KMS-11 (cell line): ENCODE measurements around the gene FAM163B.

ENCODE experiments used
- H2AFZ ChIP-seq: fragments of 200-600 bp; sonication (generic); 2 replicates; pipeline ENCODE4 v1.6.1; 2016; ENCODE audit warnings: antibody characterized with exemption, mixed run types, low read depth
- H3K27ac ChIP-seq: fragments of 200-600 bp; sonication (generic); 2 replicates; pipeline ENCODE4 v1.6.1; 2016; ENCODE audit warnings: mild to moderate bottlenecking, mixed run types
- H3K27me3 ChIP-seq: fragments of 200-600 bp; sonication (generic); 2 replicates; pipeline ENCODE4 v1.6.1; 2017; ENCODE audit warnings: mild to moderate bottlenecking, low read depth, mixed run types, moderate library complexity; ENCODE audit not compliant: insufficient read depth
- H3K36me3 ChIP-seq: fragments of 200-600 bp; sonication (generic); 2 replicates; pipeline ENCODE4 v1.6.1; 2017; ENCODE audit warnings: mild to moderate bottlenecking, mixed run types; ENCODE audit not compliant: insufficient read depth
- H3K4me1 ChIP-seq: fragments of 200-600 bp; sonication (generic); 2 replicates; pipeline ENCODE4 v1.6.1; 2016; ENCODE audit warnings: mild to moderate bottlenecking, low read depth, mixed run types; ENCODE audit not compliant: poor library complexity, severe bottlenecking
- H3K4me2 ChIP-seq: fragments of 200-600 bp; sonication (generic); 2 replicates; pipeline ENCODE4 v1.7.0; 2016; ENCODE audit warnings: mild to moderate bottlenecking, mixed run types
- H3K4me3 ChIP-seq: fragments of 200-600 bp; sonication (generic); IDR thresholded peaks from 2 replicates; pipeline ENCODE4 v1.6.1; 2017; ENCODE audit warnings: low read depth, low read length, mixed read lengths; ENCODE audit not compliant: insufficient read depth
- H3K79me2 ChIP-seq: fragments of 200-600 bp; sonication (generic); 2 replicates; pipeline ENCODE4 v1.6.1; 2016; ENCODE audit warnings: low read depth, mixed run types; ENCODE audit not compliant: insufficient read depth
- H3K9ac ChIP-seq: fragments of 200-600 bp; sonication (generic); 2 replicates; pipeline ENCODE4 v1.6.1; 2016; ENCODE audit warnings: mild to moderate bottlenecking, mixed run types
- H4K20me1 ChIP-seq: fragments of 200-600 bp; sonication (generic); 2 replicates; pipeline ENCODE4 v1.6.1; 2016; ENCODE audit warnings: mild to moderate bottlenecking, mixed run types; ENCODE audit not compliant: insufficient read depth
- TF ChIP-seq, protein P1 (sequence below): fragments of 200-600 bp; sonication (generic); conservative IDR thresholded peaks from 2 replicates; pipeline ENCODE4 v1.6.1; 2017; ENCODE audit warnings: low read depth, mild to moderate bottlenecking, antibody characterized with exemption, low read length, moderate library complexity, mixed read lengths

FAM163B gene

DNA sequence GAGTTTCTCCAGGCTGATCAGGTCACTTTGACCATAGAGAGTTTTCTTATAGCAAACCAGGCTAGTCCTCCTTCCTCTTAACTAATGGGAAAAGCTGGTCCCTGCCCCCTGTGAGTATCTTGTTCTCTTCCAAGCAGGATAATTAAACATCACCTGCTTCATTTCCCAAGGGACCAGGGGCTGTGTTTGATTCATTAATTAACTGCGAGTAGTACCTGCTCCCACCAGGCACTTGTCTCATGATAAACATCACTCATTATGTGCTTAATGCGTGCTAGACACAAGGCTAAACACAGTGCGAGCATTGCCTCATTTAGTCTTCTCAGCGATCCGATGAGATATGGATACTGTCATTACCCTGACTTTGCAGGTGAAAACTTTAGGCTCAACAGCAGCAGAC, 1.7 kb upstream of the FAM163B start:
- H3K4me1 ChIP-seq: no peaks in the 10 kb centered on the region

DNA sequence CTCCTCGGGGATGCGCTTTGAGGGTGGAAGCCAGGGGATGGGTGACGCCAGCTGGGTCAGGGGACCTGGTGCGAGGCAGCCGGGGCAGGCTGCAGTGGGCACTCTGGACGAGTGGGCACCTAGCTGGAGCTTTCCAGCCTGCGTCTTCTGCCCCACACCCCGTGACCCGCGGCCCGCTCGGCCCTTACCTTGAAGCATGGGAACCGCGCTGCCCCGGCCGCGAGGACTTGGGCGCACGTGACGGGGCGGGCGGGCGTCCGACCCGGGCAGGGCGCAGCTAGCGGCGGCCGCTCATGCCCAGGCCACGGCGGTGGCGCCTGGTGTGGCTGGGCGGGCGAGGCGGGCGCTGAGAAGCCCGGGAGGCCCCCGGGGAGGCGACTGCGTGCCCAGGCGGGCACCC, 300 bp downstream of the FAM163B start:
- Histone ChIP-seq H3K27ac (no peak overlapping the region), H3K4me2 (no peak overlapping the region), H3K79me2 (no peaks in the 10 kb centered on the region), H4K20me1 (no peaks in the 10 kb centered on the region), H3K36me3 (no peaks in the 10 kb centered on the region), H3K4me3 (no peak overlapping the region), H3K9ac (no peak overlapping the region), H3K27me3 (peaks cover 80% of the 10 kb centered on the region), H3K4me1 (no peaks in the 10 kb centered on the region), H2AFZ (no peak overlapping the region)
- TF ChIP-seq, protein P1, sequence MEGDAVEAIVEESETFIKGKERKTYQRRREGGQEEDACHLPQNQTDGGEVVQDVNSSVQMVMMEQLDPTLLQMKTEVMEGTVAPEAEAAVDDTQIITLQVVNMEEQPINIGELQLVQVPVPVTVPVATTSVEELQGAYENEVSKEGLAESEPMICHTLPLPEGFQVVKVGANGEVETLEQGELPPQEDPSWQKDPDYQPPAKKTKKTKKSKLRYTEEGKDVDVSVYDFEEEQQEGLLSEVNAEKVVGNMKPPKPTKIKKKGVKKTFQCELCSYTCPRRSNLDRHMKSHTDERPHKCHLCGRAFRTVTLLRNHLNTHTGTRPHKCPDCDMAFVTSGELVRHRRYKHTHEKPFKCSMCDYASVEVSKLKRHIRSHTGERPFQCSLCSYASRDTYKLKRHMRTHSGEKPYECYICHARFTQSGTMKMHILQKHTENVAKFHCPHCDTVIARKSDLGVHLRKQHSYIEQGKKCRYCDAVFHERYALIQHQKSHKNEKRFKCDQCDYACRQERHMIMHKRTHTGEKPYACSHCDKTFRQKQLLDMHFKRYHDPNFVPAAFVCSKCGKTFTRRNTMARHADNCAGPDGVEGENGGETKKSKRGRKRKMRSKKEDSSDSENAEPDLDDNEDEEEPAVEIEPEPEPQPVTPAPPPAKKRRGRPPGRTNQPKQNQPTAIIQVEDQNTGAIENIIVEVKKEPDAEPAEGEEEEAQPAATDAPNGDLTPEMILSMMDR: no peak

More for the DNA sequence above, 1.7 kb upstream of the FAM163B start:
- H3K27me3 ChIP-seq: peaks cover 71% of the 10 kb centered on the region
- no peak overlapping the region for H3K9ac ChIP-seq
- no peaks in the 10 kb centered on the region for H3K36me3 ChIP-seq
- TF ChIP-seq, protein P1: no peak
- no peaks in the 10 kb centered on the region for H4K20me1 ChIP-seq
- H2AFZ ChIP-seq: no peak overlapping the region
- no peak overlapping the region for H3K4me2 ChIP-seq
- no peaks in the 10 kb centered on the region for H3K79me2 ChIP-seq
- no peak overlapping the region for H3K4me3 ChIP-seq
- no peak overlapping the region for H3K27ac ChIP-seq

DNA sequence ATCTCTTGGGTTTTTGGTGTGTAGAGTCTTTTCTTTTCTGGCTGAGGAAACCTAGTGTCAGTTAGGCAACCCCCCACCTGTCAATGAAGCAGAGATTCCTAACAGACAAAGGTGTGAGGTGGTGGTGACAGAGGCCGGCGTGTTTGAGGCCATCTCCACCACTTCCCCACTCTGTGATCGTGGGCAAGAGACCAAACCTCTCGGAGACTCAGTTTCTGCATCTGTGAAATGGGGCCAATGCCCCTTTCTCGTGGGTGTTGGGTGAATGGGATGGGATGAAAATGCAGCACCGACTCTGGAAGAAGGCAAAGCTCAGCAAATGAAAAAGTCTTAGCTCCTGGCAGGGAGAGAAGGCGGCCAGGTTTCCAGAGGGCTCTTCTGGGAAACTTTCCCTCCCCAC, 807 bp downstream of the FAM163B start:
- Histone ChIP-seq H3K36me3 (no peaks in the 10 kb centered on the region), H3K4me2 (no peak overlapping the region), H3K79me2 (no peaks in the 10 kb centered on the region), H3K4me3 (no peak overlapping the region), H4K20me1 (no peaks in the 10 kb centered on the region), H2AFZ (no peak overlapping the region), H3K9ac (no peak overlapping the region), H3K27ac (no peak overlapping the region), H3K27me3 (peaks cover 79% of the 10 kb centered on the region), H3K4me1 (no peaks in the 10 kb centered on the region)
- TF ChIP-seq, protein P1: no peak

DNA sequence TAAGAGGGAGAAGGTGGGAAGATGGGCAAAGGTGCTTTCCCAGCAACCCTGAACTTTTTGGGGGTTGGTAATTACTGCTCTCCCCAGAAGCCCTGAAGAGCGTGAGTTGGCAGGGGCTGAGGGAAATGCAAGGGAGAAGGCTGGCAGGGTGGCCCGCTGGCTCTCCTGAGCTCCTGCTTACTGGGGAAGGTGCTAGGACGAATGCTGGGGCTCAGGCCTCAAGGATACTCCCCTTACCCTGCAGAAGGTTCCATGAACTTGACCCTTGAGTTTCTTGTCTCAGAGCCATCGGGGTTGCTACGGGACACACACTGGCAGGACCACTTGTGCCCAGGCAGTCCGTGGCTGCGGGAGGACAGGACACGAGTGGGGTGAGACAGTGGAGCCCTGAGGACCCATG, 1.2 kb downstream of the FAM163B start:
- Histone ChIP-seq H3K27me3 (peaks cover 76% of the 10 kb centered on the region), H3K4me3 (no peak overlapping the region), H2AFZ (no peak overlapping the region), H3K79me2 (no peaks in the 10 kb centered on the region), H3K4me2 (no peak overlapping the region), H3K36me3 (no peaks in the 10 kb centered on the region), H4K20me1 (no peaks in the 10 kb centered on the region), H3K4me1 (no peaks in the 10 kb centered on the region), H3K27ac (no peak overlapping the region), H3K9ac (no peak overlapping the region)
- TF ChIP-seq, protein P1: no peak
